Kidney tubule cell (primary cell): Measurements from ENCODE around the gene FLAD1.

Experiments used
- DNase-seq: peaks from one replicate; pipeline ENCODE4 v3.0.0-alpha.2; 2018; ENCODE audit warnings: low spot score

The FLAD1 gene

DNA sequence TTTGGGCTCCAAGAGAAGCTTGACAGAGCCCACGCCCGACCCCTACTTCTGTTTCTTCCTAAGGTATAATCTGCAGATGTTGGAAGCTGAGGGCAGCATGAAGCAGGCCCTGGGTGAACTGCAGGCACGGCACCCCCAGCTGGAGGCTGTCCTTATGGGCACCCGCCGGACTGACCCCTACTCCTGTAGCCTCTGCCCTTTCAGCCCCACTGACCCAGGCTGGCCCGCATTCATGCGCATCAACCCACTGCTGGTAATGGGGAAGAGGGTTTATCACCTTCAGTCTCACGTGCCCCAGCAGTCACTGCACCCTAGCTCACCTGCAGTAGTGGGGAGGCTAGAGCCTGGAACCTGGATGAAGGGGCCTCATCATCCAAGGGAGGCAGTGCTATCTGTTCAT is 7.1 kb downstream of the FLAD1 start:
- DNase-seq = no peak

DNA sequence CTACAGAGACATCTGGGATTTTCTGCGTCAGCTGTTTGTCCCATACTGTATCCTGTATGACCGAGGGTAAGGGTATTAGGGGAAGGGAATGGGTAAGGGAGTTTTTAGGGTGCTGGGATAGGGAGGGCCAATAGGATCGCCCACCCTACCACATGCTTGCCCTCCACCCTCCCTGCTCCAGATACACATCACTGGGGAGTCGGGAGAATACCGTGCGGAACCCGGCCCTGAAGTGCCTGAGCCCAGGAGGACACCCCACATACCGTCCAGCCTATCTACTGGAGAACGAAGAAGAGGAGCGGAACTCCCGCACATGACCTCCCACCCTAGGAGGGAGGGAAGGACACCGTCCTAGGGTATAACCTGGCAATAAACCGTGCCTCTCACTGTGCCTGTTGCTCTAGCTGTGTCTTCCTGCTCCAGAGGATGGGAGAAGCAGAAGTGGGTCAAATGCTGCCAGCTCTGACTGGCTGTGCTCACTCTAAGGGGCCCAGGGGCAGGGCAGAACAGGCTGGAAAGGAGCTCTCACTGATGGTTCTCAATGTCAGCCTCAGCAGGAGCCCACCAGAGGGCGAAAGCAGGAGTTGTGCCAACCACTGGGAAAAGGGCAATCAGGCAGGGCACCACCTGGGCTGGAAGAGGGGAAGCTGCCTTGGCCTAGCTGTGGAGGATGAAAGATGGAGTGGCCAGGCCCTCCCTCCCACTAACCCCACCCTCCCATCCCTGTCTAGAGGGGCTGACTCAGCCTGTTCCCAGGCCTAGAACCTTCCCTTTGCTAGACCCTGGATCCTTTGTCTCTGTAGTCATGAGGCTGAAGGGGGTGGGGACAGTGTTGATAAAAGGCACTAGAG is 9.8 kb downstream of the FLAD1 start:
- peak; percentile 47 for DNase-seq

DNA sequence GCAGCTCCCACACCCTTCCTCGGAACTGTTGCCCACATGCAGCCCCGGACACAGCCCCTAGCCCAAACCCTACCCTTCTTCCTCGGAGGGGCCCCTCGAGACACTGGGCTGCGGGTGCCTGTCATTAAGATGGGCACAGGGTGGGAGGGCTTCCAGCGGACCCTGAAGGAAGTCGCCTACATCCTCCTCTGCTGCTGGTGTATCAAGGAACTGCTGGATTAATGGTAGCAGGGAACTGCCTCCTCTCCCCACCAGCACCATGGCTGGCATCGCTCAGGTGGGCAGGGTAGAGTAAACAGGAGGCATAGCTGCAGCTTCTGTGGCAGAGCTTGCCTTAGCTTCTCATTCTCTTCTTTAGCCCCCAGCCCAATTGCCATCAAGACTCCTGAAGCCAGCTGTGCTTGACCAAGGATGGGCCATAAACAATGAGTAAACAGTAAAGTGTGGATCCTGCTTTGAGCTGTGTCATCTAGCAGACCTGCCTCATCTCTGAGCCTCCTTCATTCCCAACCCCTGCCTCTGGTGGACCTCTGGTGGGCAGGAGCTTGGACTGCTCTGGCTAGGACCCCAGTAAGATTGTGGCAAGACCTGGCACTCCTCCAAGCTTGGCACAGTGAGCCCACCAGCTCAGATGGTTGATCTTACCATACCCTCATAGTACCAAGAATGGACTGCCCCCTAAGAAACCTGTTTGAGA is 10.6 kb downstream of the FLAD1 start, which contains the start of gene LENEP:
TSS of gene LENEP (plus strand) at position 15 of the 697 bp plus-strand sequence. CDS start at position 37, 22 bp downstream.
- no peak for DNase-seq

DNA sequence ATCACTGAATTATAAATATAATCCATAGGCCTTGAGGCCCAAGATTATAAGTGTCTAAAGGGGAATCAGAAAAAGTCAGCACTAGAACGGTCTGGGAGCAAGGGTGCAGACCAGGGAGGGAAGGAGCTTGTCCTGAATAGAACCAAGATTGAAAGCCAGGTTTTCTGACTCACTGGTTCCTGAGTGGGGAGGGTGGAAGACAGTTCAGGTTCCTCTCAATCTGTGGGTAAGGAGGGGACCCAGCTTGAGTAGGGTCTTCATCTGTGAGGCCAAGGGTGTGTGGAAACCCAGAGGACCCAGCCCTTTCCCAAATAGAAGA is 11.1 kb downstream of the FLAD1 start:
- no peak for DNase-seq

DNA sequence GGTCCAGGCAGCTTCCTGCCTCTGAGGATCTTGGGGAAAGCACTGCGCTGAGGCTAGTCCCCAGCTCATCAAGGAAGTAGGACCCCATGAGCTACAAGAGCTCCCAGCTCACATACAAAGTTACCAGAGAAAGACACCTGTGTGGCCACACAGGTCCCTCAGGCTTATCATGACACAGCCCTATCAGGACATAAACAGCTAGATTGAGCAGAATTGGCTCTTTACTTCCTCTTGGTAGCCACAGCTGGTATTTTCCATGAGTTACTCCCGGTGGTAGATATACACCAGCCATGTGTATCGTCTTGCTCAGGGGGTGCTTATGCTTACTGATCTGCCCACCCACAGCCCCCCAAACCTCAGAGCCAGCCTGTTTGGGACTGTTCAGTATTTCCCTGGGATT is 11.4 kb downstream of the FLAD1 start:
- DNase-seq = no peak

DNA sequence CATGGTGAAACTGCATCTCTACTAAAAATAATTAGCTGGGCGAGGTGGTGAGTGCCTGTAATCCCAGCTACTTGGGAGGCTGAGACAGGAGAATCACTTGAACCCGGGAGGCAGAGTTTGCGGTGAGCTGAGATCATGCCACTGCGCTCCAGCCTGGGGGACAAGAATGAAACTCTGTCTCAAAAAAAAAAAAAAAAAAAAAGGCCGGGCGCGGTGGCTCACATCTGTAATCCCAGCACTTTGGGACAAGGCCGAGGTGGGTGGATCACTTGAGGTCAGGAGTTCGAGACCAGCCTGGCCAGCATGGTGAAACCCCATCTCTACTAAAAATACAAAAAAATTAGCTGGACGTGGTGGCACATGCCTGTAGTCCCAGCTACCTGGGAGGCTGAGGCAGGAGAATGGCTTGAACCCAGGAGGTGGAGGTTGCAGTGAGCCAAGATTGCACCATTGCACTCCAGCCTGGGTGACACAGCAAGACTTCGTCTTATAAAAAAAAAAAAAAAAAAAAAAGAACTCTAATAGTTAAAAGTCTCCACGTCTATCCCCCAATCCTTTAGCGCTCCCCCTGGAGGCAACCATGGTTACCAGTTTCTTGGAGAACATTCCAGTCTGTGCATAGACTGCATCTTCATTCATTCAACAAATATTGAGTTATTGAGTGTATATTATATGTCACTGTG is 12.3 kb downstream of the FLAD1 start:
- DNase-seq = peak; percentile 68

DNA sequence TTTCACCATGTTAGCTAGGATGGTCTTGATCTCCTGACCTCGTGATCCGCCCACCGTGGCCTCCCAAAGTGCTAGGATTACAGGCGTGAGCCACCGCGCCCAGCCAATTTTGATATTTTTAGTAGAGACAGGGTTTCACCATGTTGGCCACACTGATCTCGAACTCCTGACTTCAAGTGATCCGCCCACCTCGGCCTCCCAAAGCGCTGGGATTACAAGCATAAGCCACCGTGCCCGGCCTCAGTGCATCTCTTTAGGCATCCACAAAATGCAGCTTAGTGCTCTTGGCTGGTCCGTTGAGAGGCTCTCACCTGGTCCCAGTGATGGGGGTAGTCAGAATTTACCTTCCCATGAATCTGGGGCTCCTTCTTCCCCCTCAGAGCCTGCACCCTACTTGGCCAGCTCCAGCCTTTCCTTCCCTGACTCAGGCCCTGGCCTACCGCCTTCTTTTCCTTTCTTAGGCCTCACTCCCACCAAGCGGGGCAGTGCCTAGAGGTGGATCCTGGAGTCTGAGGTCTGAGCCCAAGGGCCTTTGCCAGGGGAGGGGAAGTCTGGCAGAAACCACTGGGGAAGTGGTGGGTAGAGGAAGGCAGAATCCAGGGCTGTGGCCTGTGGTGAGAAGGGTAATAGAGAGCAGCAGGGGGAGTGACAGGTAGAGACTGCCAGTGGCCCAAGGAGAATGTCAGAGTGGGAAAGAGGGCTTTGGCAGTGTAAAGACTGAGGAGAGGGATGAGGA is 14.0 kb downstream of the FLAD1 start:
- no peak for DNase-seq

DNA sequence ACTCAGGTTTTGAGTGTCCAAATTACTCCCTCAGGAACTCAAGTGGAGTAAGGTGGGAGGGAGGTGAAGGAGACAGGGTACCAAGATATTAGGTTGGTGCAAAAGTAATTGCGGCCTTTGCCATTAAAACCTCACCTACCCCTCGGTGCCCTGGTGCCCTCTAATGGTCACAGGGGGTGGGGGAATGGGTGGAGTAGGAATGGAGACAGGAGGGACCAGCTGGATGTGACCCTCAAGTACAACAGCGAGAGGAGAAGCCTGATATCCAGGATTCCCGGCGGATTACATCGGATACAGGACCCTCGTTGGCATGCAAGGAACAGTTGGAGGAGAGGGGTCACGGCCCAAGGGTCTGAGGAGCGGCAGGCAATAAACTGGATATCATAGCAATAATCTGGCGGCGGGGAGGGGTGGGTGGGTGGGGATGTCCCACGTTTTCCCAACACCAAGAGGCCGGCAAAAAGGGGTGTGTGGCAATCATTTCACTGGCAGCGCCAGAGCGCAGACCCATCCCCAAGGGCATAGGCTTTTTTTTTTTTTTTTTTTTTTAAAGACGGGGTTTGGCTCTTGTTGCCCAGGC is 15.1 kb downstream of the FLAD1 start:
- no peak for DNase-seq

DNA sequence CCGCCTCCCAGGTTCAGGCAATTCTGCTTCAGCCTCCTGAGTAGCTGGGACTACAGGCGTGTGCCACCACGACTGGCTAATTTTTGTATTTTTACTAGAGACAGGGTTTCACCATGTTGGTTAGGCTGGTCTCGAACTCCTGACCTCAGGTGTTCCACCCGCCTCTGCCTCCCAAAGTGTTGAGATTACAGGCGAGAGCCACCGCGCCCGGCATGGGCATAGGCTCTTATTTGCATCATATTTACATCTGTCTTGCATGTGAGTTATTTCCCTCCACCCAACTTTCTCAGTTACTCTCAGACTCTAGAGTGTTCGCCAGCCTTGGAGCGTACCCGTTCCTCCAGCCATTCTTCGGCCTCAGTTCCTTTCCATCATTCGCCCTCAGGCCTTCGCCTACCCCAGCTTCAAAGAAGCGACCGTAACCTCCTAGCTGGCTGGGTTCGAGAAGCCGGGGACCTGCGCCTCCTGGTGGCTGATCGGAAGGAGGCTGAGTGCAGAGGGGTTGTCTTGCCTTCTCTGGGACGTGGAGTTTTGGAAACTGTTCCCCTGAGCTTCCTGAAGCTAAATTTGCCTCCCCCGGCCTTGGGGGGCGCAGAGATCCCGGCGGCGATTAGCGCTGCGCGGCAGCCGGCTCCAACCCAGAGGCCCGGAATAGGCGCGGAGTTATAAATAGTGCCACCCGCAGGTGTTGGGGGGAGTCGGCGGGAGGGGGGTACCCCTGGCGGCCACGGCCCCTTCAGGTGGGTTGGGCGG is 15.8 kb downstream of the FLAD1 start:
- peak; percentile 76 for DNase-seq

DNA sequence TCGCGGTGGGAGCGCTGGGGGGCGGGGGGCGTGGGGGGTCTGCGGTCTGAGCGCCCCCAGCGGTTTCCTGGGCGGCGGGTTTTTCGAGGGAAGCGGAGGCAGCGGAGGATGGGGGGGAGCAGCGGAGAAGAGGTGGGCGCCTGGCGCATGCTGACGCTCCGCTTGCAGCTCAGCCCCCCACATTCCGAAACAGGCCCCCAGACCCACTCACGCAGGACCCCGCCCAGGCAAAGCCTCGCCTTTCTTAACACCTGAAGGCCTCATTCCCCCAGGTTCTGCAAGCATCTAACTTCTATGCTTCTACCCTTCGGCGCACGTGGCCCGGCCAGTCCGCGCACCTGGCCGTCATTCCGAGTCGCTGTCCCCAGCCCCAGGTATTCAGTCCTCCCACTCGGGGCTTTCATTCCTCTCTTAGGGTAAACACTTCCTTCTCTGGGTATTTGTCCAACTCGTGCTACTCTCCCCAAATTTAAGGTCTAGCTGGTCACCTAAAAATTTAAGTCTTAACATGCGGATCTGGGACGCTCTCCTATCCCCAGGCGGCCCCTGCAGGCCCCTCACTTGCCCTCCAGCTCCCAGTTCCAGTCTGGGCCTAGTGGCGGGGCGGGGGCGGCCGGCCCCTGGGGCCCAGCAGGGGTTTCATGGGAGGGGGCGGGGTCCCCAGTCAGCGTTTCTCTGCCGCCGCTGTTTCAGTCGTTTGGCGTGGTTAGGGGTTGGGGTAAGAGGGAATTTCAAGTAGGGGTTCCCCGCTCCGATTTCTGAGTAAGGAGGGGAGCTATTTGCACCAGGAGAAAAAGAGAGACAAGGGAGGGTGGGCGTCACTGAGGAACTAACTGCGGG is 16.6 kb downstream of the FLAD1 start:
- DNase-seq = peak; percentile 49

DNA sequence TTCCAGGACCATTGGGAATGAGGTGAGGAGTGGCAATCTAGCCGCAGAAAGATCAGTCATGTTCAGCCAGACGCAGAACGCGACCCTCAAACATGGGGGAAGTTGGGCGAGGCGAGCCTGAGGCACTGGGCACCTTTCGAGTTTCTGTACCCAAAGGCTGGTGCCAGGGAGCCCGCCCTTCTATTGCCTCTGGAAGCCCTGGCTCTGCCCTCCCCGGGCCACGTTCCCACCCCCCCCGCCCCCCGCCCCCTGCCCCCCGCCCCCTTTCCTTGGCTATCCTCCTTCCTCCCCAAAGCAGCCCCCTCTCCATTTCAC is 17.2 kb downstream of the FLAD1 start:
- no peak for DNase-seq

DNA sequence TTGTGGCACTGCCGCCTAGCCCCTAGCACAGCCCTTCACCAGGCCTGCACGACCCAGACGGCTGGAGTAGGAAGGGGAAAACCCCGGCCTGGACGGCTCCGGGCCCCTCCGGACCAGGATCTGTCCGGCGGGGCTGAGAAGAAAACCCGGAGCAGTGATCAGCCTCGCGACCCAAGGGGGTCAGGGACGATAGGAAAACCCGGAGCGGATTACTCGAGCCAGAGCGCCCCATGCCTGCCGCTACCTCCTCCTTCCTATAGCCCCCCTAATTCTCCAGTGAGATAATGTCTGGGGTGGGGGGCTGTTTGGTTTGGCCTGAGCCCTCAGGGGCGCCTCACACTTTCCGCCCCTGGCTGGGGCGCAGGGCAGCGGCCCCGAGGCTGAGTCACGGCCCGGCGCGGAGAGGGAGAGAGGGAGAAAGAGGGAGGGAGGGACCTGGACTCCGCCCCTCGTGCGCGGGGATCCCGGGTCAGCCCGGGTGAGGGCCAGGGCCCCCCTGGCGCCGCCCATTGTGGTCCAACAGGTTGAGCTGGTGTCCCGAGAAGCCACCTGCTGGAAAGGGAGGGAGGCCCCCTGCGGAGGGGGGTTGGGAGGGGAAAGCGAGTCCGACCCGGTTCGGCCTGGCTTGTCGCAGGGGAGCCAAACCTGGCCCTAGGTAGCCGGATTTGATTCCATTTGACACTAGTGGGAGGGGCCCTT is 17.7 kb downstream of the FLAD1 start:
- peak; percentile 93 for DNase-seq

DNA sequence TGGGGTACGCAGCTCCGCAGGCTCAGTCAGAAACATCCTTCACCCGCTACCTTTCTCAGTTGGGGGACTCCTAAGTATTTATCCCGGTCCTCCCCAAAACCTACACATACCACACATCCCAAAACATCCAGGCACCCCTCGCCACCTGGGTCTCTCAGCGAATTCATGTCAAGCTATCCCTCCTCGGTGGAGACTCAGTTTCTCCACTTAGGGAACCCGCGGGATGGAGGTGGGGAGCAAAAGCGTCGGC is 18.2 kb downstream of the FLAD1 start:
- DNase-seq = no peak

DNA sequence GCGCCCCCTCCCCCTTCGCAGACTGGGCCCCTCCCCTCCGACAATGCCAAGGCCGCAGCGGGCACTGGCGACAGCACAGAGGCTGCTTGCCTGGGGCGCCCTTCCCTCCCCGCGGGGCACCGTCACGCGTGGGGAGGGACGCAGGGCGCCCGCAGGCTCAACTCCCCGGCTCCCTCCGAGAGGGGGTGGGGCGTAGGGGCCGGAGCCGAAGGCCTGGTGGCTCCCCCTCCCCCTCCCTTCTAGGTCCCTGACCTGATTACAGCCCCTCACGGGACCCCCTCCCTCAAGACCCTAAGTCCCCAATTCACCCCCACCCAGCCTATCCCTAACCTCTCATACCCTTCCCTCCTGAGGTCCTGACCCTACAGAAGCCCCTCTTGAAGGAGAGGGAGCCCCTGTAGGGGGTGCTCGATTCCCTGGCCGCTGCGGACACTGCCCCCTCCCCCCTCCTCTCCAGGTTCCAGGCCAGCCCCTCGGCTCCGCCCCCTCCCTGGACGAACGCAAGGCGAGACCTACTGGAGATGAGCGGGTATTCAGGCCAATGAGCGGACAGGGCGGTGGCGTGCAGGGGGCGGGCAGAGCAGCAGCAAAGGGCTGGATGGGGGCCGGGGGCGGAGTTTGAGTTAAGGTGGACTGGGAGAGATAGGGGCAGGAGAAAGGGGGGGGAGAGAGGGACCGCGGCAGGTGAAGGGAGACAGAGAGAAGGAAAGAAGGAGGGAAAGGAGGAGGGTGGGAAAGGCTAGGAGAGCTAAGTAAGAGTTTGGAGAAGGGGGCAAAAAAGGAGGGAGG is 18.7 kb downstream of the FLAD1 start:
- peak; percentile 98 for DNase-seq

DNA sequence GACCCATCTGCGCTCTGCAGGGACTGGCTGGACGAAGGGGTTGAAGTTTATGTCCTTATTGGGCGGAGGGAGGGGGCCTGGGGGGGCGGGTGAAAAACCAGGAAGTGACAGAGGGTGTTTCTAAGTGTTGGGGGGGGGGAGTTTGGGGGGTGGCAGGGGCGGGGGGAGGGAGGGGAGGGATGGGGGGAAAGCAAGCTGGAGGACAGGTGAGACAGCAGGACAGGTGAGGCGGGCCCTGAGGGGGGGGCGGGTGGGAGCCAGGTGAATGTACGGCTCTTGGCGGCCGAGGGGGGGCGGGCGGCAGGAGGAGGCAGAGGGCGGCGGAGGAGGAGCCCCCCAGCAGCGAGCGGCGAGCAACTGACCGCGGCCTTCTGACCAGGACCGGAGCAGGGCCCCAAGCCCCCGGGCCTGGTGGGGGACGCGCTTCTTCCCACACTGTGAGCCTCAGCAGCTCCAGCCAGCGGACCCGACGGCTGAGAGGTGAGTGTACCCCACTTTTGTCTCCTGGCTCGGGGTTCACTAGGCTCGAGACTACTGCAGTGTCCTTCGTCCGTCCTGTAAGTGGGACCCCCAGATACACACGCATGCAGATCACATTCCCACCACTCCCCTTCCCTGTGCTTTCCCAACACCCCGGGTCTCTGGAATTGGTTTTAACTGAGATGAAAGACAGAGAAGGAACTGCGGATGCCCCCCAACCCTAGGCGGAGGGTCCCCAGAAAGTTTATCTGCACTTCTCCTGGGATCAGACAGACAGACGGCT is 19.5 kb downstream of the FLAD1 start, which contains the start of gene ZBTB7B:
TSS of gene ZBTB7B (plus strand) at position 339 of the 763 bp plus-strand sequence. CDS start 11,859 bp downstream, outside the sequence.
- DNase-seq = peak; percentile 53

DNA sequence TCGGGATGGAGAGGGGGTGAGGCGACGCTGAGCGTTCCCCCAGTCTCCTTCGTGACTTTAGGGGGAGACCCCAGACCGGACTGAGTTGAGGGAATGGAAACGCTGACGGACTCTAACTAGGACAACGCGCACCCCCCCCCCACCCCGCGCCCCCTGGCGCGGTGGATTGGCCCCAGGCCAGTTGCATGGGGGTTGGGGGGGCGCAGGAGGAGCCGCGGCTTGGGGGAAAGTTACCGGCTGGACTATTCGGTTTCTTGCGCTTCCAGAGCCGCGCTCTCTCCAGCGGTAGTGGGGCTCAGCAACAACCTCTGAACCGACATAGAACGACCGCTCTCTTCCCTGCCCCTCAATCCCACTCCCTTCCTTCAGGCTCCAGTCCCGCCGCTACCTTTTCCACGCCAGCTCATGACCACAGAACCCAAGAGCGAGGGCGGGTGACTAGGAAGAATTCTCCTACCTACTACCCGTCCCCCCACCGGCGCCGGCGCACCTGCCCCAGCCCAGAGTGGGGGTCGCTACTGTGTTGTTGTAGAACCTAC is 20.2 kb downstream of the FLAD1 start:
- DNase-seq = peak; percentile 57

DNA sequence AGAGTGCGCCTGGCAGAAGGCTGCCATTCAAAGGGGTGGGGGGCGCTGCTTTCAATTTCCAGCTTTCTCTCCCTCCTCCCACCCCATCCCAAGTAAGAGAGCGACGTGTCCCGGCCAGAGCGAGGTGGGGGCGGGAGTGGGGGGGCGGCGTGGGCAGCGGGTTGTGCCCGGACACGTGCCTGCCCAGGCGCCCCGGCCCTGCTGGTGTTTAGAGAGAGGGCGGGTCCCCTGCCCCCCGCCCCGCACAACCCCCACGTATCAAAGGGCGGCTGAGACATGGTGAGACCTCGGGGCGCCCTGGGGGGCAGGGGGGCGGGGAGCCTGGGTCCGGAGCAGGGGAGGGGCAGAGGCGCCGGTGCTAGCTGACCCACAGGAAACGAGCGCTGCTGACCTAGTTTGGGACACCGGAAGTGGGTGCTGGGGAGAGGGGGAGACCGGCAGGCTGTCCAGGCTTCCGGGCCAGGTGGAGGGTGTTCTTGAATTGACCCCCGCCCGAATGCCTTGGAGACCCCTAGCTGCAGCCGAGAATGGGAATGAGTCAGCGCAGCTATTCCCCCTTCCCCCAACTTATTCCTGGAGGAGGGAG is 20.7 kb downstream of the FLAD1 start:
- DNase-seq = peak; percentile 77
